Testis (tissue), 3 donors: ENCODE results near the gene MLLT1. TPM values are rescaled to one million over a fixed set of nuclear protein-coding genes. Genes with fewer than 3 reads are reported as not detected.

Experiments
- DNase-seq: peaks from one replicate; pipeline ENCODE4 v3.0.0-alpha.2; 2019
- H3K27ac ChIP-seq, 2 donors: fragments of 200-600 bp; sonication (generic); one replicate each; pipeline ENCODE4 v1.5.1; 2019
- H3K27me3 ChIP-seq: fragments of 200-600 bp; sonication (generic); one replicate; pipeline ENCODE4 v1.5.1; 2019
- H3K36me3 ChIP-seq: fragments of 200-600 bp; sonication (generic); one replicate; pipeline ENCODE4 v1.5.1; 2017; ENCODE audit warnings: low read depth; ENCODE audit errors: missing control alignments
- H3K4me1 ChIP-seq: fragments of 200-600 bp; sonication (generic); one replicate; pipeline ENCODE4 v1.5.1; 2019
- H3K4me3 ChIP-seq, 2 donors: fragments of 200-600 bp; sonication (generic); one replicate each; pipeline ENCODE4 v1.5.1; 2017 to 2019
- H3K9me3 ChIP-seq: fragments of 200-600 bp; sonication (generic); one replicate; pipeline ENCODE4 v1.5.1; 2017
- CTCF ChIP-seq, 3 experiments: fragments of 450-650 bp in 2 of 3; fragments of 200-600 bp in 1 of 3; sonication (generic) in 1 of 3; IDR thresholded peaks; one replicate each; pipeline ENCODE4 v1.5.1; 2016 to 2019; ENCODE audit warnings: antibody characterized with exemption in 3 of 3, mild to moderate bottlenecking in 2 of 3, moderate library complexity in 1 of 3
- POLR2A ChIP-seq: fragments of 450-650 bp; IDR thresholded peaks from one replicate; pipeline ENCODE4 v1.6.1; 2017; ENCODE audit warnings: antibody characterized with exemption, mild to moderate bottlenecking, moderate library complexity
- WGBS, 2 donors: methylation state at CpG; one replicate each; pipeline ENCODE4 v1.1.5; 2018; 5-methylcytosine and 5-hydroxymethylcytosine counted together
- intact Hi-C: fragments of 100-400 bp; cut with DNase I; formaldehyde crosslinking; loops from one replicate; pipeline ENCODE4 v1.15.1; 2023; ENCODE audit warnings: low total_unique reads
- polyA plus RNA-seq: library from polyadenylated mRNA; stranded (reverse); fragments of 350-450 nt; fragmentation: Illumina TruSeq; extraction: RNeasy Lipid Tissue Mini Kit (QIAGEN cat#74804); gene quantifications from one replicate; pipeline ENCODE4 v1.2.3, GENCODE V29; 2014; ENCODE audit warnings: low read depth, low replicate concordance; ENCODE audit not compliant: insufficient read depth
- small RNA-seq, 2 donors: library from RNA; depleted of rRNA; stranded (forward); fragments of <200 nt; gene quantifications; one replicate each; pipeline ENCODE3, GENCODE V24; 2016
- total RNA-seq, 2 donors: library from RNA; depleted of rRNA; stranded (reverse); fragments of >200 nt; gene quantifications; one replicate each; pipeline ENCODE4 v1.2.3, GENCODE V29; 2016

The MLLT1 gene
- total and polyA plus RNA-seq, 3 donors from 2014 or later, result 17.3 to 32.0 (median 22.4) TPM

- no peaks in the 10 kb centered on the region for H3K27me3 ChIP-seq
- H3K27ac ChIP-seq, result no peak overlapping the region
- H3K9me3 ChIP-seq, result no peaks in the 10 kb centered on the region
- intact Hi-C loops, result no loop called here
- WGBS, 2 donors, result 78 to 85% methylated on average over 5 of the region's 5 CpGs
- no peak for TF ChIP-seq POLR2A
- no peak for TF ChIP-seq CTCF (IDR thresholded peaks at IDR 0.05)
- no peak overlapping the region for H3K4me3 ChIP-seq
- no peaks in the 10 kb centered on the region for H3K4me1 ChIP-seq
- no peaks in the 10 kb centered on the region for H3K36me3 ChIP-seq
- DNase-seq, result no peak
These were observed 114.8 kb downstream of the MLLT1 start for GRCh38 chr19:6164906-6165531.

- no peak overlapping the region for H3K27ac ChIP-seq
- peak; percentile 67 for DNase-seq
- intact Hi-C loops, result no loop called here
These were observed 118.4 kb downstream of the MLLT1 start for GRCh38 chr19:6161271-6161850.

More at GRCh38 chr19:6161271-6161850, 118.4 kb downstream of the MLLT1 start:
- no peaks in the 10 kb centered on the region for H3K9me3 ChIP-seq
- no peaks in the 10 kb centered on the region for H3K4me1 ChIP-seq
- H3K4me3 ChIP-seq, result no peak overlapping the region
- WGBS, 2 donors, result 25 to 34% methylated on average over 8 of the region's 8 CpGs
- no peaks in the 10 kb centered on the region for H3K36me3 ChIP-seq
- H3K27me3 ChIP-seq, result no peaks in the 10 kb centered on the region
- TF ChIP-seq CTCF (IDR thresholded peaks at IDR 0.05) (no peak), POLR2A (no peak)

Small RNA genes within 50 kb of the gene (small RNA-seq; reads per million reads assigned to genes)
- gene AC011471.1, result 0 reads per million in 2 donors

Other genes starting within 250 kb of the MLLT1 start
- gene RFX2, start 169.5 kb downstream of the MLLT1 start, total RNA-seq, result 100 to 1,000 TPM in 1 of 2 donors, 10 to 100 TPM in 1; 92.9 to 127 TPM
- 197 TPM for gene RFX2, start 169.5 kb downstream of the MLLT1 start, polyA plus RNA-seq
- gene ACSBG2, start 144.3 kb downstream of the MLLT1 start, total RNA-seq, result 100 to 1,000 TPM in 1 of 2 donors, 10 to 100 TPM in 1; 83.4 to 316 TPM
- gene ACSBG2, start 144.3 kb downstream of the MLLT1 start, polyA plus RNA-seq, result 411 TPM
- under 1 TPM; 0.39 to 0.99 TPM for gene ACER1, start 53.6 kb upstream of the MLLT1 start, total RNA-seq
- 1.0 TPM for gene ACER1, start 53.6 kb upstream of the MLLT1 start, polyA plus RNA-seq
- gene CLPP, start 81.6 kb upstream of the MLLT1 start, total RNA-seq, result 100 to 1,000 TPM in 1 of 2 donors, 10 to 100 TPM in 1; 52.1 to 101 TPM
- gene CLPP, start 81.6 kb upstream of the MLLT1 start, polyA plus RNA-seq, result 113 TPM
- 100 to 1,000 TPM; 243 to 524 TPM for gene ALKBH7, start 92.8 kb upstream of the MLLT1 start, total RNA-seq
- 608 TPM for gene ALKBH7, start 92.8 kb upstream of the MLLT1 start, polyA plus RNA-seq
- gene PSPN, start 96.0 kb upstream of the MLLT1 start, total RNA-seq, result 1 to 10 TPM; 2.9 to 5.1 TPM
- gene PSPN, start 96.0 kb upstream of the MLLT1 start, polyA plus RNA-seq, result 1.1 TPM
- 10 to 100 TPM; 78.1 to 81.1 TPM for gene GTF2F1, start 113.2 kb upstream of the MLLT1 start, total RNA-seq
- 122 TPM for gene GTF2F1, start 113.2 kb upstream of the MLLT1 start, polyA plus RNA-seq
- 100 to 1,000 TPM; 279 to 336 TPM for gene KHSRP, start 144.8 kb upstream of the MLLT1 start, total RNA-seq
- gene KHSRP, start 144.8 kb upstream of the MLLT1 start, polyA plus RNA-seq, result 358 TPM
- gene SLC25A41, start 153.8 kb upstream of the MLLT1 start, total RNA-seq, result 1 to 10 TPM; 3.2 to 3.9 TPM
- 7.6 TPM for gene SLC25A41, start 153.8 kb upstream of the MLLT1 start, polyA plus RNA-seq
- 10 to 100 TPM; 34.3 to 38.5 TPM for gene SLC25A23, start 179.8 kb upstream of the MLLT1 start, total RNA-seq
- gene SLC25A23, start 179.8 kb upstream of the MLLT1 start, polyA plus RNA-seq, result 26.9 TPM
- gene CRB3, start 184.3 kb upstream of the MLLT1 start, total RNA-seq, result 1 to 10 TPM; 1.2 to 2.0 TPM
- 2.3 TPM for gene CRB3, start 184.3 kb upstream of the MLLT1 start, polyA plus RNA-seq
- 1 to 10 TPM; 1.9 to 3.2 TPM for gene DENND1C, start 201.8 kb upstream of the MLLT1 start, total RNA-seq
- 2.9 TPM for gene DENND1C, start 201.8 kb upstream of the MLLT1 start, polyA plus RNA-seq
- 100 to 1,000 TPM; 217 to 277 TPM for gene TUBB4A, start 222.3 kb upstream of the MLLT1 start, total RNA-seq
- 205 TPM for gene TUBB4A, start 222.3 kb upstream of the MLLT1 start, polyA plus RNA-seq